Ishikawa (cell line): ENCODE results near the gene TM4SF4.

ENCODE experiments used
- EGR1 ChIP-seq: IDR thresholded peaks from 2 replicates; pipeline ENCODE4 v1.6.1; 2012
- EP300 ChIP-seq: IDR thresholded peaks from 2 replicates; pipeline ENCODE4 v1.6.1; 2012; ENCODE audit warnings: borderline replicate concordance
- TEAD4 ChIP-seq: IDR thresholded peaks from 2 replicates; pipeline ENCODE4 v1.6.1; 2012
- ZBTB7A ChIP-seq: IDR thresholded peaks from 2 replicates; pipeline ENCODE4 v1.6.1; 2012; ENCODE audit warnings: low read depth

DNA sequence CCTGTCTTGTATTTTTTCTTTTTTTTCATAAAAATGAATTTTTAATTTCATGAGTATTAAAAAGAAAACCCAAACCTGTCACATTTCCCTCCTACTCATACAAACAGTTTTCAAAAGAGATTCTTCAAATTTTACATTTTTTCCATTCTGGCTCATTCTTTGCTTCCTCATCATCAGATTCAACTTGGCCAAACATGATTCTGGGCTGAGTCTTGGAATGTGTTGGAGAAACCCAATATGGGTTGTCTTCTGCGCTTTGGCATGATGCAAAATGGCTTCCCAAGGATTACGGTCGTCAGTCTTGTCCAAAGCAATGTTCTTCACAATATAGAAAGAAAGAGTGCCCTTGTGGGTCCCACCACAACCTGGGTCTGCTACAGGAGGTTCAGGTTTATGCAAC, 12.4 kb upstream of the TM4SF4 start:
- no peak for TF ChIP-seq EP300
- TF ChIP-seq TEAD4 = no peak
- TF ChIP-seq ZBTB7A = no peak
- TF ChIP-seq EGR1 = no peak
